Activated CD4-positive, alpha-beta T cell treated with anti-CD3 and anti-CD28 coated beads, Interleukin-2, Interleukin-6, amounts not matched to agents 100 ng/mL and 50 ng/mL, durations not matched to agents 16 hours and 8 hours (primary cell): ENCODE data around the gene SLC27A4.
"Not testable (repeated sequence)": the region's sequence is repeated elsewhere in the genome, so short reads cannot be mapped to it uniquely, and the experiment has no call there.

ENCODE experiments used
- DNase-seq: peaks from one replicate; pipeline ENCODE4 v3.0.0-alpha.2; 2020

Gene SLC27A4

DNA sequence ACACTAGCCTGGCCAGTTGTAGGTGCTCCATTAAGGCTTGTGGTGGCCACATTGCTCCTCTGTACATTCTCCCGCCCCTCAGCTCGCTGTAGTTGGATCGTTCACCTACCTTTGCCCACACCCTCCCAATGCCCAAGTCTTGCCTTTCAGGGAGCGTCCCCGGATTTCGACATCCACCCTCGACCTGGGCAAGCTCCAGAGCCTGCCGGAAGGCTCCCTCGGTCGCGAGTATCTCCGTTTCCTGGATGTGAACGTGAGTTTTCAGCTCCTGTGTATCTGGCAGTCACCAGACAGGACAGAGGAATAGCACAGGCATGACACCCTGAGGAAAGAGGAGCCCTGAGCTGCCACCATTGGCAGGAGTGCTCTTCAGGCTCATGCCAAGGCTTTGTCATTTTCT, 14.7 kb upstream of the SLC27A4 start:
- DNase-seq = no peak

DNA sequence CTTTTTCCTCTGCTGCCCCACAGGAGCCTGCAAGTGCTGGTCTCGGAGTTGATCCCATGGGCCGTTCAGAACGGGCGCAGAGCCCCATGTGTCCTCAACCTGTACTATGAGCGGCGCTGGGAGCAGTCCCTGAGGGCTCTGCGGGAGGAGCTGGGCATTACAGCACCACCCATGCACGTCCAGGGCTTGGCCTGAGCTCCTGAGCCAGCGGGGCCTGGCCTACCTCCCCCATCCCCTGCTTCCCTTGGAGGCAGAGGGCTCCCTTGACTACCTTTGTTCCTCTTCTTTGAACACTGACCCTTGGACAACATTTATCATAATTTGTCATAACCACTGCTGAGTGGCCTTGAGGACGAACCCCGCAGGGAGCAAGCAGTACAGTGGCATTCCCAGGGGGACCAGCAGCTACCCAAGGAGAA, 6.9 kb upstream of the SLC27A4 start:
- no peak for DNase-seq

DNA sequence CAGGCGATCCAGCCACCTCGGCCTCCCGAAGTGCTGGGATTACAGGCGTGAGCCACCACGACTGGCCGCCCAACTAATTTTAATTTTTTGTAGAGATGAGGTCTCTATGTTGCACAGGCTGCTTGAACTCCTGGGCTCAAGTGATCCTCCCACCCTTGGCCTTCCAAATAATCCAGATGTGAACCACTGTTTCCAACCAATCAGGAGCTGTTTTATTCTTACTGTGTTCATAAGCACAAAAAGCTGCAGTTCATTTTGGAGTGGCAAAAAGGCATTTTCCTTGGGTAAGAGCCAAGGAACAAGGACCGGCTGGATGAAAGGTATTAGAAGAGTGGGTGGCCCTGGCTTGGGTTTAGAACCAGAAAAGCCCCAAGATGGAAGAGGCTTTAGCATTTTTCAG, 5.2 kb upstream of the SLC27A4 start:
- DNase-seq = no peak

DNA sequence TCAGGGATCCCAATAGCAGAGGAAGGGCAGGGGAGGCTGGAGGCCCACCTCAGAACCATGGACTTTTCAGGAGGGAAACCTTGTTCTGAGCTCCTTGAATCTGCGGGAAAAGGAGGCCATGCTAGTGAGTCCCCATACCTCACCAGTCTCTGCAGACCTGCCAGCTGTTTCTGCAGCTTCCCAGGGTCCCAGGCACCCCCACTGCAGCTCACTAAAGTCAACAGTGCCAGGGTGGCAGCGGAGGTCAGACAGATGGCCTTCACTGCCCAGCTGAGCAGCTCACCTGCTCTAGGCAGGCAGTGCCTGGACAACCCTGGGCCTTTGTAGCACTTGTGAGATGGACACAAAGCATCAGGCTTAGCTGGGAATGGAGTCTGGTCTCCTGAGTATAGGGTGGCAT, 4.4 kb upstream of the SLC27A4 start:
- no peak for DNase-seq

DNA sequence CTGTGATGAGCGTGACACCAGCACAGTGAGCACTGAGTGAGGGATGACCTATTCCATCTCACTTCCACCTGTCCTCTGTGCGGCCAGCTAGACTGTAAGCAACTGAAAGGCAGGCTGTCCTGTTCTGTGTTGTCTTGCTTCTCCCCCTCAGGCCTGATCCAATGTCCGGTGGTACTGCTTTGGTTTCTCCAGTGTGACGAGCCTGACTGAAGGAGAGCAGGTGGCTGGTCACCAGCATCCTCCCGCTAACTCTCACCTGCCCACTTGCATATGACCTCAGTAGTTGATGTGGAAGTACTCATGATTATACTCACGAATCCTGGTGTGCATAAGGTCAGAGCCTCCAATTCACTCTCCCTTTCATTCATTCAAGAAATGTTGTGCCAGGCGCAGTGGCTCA, 2.4 kb upstream of the SLC27A4 start:
- DNase-seq = no peak

DNA sequence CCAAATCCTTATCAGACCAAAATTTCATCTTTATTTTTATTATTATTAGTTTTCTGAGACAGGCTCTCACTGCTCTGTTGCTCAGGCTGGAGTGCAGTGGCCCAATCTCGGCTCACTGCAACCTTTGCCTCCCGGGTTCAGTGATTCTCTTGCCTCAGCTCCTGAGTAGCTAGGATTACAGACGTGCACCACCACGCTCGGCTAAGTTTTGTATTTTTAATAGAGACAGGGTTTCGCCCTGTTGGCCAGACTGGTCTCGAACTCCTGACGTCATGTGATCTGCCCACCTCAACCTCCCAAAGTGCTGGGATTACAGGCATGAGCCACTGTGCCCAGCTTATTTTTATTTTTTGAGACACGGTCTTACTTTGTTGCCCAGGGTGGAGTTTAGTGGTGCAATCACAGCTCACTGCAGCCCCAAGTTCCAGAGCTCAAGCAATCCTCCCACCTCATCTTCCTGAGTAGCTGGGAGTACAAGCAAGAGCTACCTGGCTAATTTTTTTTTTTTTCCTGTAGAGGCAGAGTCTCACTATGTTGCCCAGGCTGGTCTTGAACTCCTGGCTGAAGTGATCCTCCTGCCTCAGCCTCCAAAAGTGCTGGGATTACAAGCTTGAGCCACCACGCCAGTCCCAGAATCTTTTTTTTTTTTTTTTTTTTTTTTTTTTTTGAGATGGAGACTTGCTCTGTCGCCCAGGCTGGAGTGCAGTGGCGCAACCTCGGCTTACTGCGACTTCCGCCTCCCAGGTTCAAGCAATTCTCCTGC, 1.3 kb upstream of the SLC27A4 start:
- DNase-seq = not testable (repeated sequence)

DNA sequence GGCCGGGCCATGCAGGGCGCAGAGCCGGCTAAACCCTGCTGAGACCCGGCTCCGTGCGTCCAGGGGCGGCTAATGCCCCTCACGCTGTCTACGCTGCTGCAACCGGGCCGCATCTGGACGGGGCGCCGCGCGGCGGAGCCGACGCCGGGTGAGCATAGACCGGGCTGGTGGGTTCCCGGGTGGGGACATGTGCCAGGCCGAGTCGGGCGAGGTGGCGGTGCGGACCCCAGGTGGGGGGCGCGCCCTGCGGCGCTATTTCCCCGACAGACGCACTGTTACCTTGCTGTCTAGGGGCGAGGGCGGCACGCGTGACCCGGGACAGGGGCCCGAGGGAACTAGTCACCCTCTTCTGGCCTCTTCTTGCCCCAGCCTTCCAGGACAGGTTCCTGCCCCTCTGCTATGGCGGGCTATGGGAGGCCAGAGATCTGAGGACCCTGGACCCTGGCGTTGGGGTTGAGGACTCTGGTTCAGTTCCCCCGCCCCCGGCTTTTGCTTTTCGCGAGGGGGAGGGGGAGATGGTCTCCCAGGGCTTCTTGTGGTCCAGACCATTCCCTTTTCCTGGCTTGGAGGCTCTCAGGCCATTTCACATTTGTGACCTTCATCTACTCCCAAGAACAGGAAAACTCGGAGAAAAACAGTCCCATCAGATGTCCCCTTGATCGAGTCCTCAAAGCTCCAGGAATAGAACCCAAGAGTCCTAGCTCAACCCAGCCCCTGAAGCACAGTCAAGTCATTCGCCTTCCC, 536 bp downstream of the SLC27A4 start:
- DNase-seq = no peak

DNA sequence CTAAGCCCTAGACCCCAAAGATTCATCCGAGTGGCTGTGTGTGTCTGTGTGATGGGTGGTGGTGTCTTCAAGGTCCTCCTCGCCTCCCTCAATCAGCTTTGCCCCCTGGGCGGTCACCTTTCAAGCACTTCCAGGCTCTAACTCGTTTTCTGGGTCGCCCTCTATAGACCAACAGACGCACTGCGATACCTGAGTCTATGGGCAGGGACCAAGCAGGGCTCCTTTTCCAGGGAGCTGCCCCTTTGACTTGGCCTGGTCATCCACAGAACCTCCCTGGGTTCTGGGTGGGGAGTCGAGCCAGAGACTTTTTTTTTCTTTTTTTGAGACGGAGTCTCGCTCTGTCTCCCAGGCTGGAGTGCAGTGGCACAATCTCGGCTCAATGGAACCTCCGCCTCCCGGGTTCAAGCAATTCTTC, 1.1 kb downstream of the SLC27A4 start:
- peak; percentile 85 for DNase-seq

DNA sequence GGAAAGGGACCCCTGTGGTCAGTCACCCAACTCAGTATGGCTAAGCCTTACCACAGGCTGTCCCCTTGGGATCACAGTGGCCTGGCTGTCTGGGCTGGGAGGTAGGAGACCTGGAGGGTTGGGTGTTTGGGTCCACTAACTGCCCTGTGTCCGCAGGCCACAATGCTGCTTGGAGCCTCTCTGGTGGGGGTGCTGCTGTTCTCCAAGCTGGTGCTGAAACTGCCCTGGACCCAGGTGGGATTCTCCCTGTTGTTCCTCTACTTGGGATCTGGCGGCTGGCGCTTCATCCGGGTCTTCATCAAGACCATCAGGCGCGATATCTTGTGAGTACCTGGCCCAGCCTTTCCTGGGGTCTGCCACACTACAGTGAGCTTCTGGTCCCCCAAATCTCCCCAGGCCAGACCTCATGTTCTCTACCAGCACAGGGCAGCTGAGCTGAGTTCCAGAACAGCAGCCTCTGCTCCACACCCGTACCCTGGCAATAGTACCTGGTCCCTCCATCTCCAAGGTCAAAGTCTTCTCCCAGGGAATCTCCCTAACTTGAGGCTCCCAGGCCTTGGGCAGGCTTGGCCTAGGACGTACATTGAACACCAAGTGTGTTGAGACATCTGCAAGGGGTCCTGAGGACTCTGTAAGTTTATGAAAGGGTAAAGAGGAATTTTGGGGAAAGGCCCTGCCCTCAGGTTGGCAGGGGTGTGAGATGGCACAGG, 2.8 kb downstream of the SLC27A4 start:
- no peak for DNase-seq

DNA sequence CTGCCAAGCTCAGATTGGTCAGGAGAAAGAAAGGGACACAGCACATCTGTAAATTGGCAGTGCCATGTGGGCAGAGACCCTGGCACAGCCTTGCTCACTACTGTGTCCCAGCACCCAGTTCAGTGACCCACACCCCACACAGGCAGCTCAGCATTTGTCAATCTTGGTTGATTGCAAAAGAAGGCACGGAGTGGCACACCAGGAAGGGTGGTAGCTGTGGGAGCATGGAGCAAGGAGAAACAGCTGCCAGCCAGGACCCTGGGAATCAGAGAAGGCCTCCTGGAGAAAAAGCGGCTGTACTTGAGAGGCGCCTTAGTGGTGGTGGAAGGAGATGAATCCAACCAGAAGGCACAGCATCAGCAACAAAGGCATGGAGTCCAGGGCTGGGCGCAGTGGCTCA, 3.5 kb downstream of the SLC27A4 start:
- DNase-seq = no peak

DNA sequence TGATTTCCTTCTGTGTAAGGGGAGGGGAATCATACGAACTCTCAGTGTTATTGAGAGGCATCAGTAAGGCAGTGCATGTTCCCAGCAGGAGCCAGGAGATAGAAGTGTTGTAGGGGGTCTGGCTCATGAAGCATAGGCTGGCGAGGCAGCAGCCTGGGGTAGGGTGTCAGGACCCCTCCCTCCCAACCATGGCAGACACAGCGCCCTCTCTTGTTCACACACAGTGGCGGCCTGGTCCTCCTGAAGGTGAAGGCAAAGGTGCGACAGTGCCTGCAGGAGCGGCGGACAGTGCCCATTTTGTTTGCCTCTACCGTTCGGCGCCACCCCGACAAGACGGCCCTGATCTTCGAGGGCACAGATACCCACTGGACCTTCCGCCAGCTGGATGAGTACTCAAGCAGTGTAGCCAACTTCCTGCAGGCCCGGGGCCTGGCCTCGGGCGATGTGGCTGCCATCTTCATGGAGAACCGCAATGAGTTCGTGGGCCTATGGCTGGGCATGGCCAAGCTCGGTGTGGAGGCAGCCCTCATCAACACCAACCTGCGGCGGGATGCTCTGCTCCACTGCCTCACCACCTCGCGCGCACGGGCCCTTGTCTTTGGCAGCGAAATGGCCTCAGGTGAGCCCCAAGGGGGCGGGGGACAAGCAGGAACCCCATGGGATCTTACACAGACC, 4.7 kb downstream of the SLC27A4 start:
- DNase-seq = no peak

DNA sequence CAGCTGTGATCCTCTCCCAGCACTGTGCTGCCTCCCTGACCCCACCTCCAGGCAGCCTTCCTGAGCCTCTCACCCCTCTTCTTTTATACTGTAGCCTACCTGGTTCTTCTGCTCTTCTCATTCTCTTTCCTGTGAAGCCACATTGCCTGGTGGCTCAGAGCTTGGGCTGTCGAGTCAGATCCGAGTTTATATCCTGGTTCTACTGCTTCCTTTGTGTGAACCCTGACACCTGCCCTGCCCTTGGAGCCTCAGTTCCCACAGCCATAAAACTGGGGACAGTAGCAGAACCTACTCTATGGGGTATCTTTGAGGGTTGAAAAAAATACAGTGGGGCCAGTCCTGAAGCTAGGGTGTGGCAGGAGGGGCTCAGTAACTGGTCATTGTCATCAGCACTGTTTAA, 8.8 kb downstream of the SLC27A4 start:
- DNase-seq = no peak

DNA sequence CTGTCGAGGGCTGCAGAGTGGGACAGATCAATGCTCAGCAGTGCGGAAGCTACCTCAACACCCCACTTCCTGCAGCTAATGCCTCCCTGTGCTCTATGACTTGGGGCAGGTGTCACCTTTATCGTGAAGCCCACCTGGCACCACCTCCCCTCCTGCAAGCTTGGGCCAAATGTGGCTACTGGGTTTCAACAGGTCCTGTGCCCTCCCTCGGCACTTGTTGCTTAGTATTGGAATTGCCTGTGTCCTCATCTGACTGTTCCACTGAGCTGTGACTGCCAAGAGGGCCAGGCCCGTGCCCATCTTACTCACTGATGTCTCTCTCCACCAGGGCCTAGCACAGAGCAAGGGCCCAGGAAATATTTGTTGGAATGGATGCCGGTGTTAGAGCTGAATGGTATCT, 9.4 kb downstream of the SLC27A4 start:
- no peak for DNase-seq

DNA sequence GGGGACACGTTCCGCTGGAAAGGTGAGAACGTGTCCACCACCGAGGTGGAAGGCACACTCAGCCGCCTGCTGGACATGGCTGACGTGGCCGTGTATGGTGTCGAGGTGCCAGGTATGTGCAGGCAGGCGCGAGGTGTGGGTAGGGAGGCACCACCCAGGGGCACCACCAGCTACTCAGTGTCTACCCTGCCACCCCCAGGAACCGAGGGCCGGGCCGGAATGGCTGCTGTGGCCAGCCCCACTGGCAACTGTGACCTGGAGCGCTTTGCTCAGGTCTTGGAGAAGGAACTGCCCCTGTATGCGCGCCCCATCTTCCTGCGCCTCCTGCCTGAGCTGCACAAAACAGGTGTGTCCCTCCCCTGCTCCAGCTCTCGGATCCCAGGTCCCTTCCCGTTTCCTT, 15.1 kb downstream of the SLC27A4 start:
- DNase-seq = no peak

DNA sequence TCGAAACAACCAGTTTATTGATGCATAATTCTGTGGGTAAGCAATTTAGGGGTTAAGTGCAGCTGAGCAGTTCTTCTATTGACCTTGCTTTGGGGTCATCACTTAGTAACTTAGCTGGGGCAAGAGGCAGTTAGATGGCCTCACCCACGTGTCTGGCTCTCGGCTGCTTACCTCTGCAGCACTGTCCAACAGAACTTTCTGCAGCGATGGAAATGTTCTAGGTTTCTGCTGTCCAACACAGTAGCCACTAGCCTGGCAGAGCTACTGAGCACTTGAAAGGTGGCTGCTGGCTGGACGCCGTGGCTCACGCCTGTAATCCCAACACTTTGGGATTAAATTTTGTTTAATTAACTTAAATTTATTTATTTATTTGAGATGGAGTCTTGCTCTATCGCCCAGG, 17.8 kb downstream of the SLC27A4 start:
- DNase-seq = no peak

DNA sequence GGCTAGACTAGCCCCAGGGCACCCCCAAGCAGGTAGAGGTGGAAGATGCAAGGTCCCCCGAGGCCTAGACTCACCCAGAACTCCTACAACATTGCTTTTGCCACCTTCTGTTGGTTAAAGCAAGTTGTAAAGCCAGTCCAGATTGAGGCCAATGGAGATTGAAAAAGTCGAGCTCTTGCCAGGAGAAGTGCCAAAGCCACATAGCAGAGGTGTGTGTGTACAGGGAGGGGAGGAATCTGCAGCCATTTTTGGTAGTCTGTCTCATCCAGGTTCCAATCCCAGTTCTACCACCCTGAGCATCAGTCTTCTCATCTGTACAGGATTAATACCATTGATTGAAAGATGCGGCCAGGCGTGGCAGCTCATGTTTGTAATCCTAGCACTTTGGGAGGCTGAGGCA, 18.5 kb downstream of the SLC27A4 start:
- no peak for DNase-seq

DNA sequence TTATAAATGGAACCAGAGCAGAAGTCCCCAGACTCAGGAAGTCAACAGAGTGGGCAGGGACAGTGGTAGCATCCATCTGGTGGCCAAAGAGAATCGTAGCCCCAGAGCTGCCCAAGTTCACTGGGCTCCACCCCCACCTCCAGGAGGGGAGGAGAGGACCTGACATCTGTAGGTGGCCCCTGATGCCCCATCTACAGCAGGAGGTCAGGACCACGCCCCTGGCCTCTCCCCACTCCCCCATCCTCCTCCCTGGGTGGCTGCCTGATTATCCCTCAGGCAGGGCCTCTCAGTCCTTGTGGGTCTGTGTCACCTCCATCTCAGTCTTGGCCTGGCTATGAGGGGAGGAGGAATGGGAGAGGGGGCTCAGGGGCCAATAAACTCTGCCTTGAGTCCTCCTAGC, 20.5 kb downstream of the SLC27A4 start:
- DNase-seq = no peak

DNA sequence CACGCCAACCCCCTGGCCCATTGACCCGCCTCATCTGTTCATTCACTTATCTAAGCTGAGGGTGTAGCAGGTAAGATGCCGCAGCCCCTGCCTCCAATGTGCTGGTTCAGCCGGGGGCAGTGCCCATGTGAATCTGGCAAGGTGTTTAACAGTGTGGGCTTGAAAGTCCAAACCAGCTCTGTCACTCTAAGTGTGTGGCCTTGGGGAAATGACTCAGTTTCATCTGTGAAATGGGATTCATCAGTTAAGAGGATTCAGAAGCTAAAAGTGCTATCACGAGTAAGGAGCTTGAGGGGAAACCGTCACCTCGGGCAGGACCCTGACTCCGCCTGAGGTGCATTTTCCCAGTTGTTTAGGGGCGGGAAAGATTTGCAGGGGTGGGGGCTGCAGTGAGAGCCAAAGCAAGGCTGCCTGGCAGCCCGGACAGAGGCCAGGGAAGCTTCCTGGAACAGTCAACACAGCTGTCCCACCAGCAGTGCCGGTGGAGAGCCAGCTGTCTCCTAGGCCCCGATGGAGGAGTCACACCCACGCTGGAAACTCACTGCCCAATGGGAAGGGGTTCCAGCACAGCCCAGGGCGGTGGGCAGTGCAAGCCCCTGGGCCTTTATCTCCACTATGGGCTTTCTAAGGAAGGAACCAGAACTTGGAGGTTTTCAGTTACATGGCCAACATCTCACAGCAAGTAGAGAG, 21.1 kb downstream of the SLC27A4 start:
- no peak for DNase-seq

DNA sequence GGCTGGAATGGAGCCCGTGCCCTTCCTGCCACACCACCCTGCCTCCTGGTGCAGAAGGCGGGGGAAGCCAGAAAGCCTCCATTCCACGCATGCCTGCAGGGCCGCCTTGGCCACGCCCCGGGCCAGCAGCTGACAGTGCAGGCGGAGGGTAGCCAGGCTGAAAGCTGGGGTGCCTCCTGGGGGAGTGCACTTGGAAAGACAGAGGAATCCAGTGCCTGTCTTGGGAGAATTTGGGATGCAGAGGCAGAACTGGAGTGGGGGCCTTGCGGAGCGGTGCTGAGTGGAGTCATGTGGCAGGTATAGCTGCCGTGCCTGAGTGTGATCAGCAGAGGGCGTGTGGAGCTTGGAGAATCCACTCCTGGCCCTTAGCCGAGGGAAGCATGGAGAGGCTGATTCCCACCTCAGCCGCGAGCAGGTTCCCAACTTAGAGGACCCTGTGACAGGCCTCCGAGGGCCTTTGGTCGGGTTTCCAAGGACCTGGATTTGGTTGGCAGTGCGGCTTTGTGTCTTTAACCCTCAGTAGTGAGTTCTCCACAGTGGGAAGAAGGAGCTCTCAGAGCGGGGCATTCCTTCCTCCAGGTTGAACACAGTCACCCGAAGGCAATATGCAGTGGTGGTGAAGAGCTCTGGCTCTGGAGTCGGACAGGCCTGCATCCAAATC, 21.8 kb downstream of the SLC27A4 start:
- DNase-seq = peak; percentile 77

DNA sequence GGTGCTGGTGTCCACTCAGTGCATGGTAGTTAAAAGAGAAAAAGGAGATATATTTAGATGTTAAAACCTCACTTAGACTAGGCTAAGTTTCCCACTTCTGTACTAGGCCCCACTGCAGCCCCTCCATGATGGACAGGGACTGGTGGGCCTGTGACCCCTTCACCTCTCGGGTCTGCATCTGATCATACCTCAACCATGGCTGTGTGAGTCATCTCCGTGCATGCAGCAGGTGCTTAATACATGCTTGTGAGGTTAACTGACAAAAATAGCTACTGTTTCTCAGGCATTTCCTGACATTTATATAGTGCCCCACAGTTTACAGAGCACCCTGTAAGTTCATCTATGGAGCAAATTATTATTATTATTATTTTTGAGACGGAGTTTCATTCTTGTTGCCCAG, 22.4 kb downstream of the SLC27A4 start:
- no peak for DNase-seq

DNA sequence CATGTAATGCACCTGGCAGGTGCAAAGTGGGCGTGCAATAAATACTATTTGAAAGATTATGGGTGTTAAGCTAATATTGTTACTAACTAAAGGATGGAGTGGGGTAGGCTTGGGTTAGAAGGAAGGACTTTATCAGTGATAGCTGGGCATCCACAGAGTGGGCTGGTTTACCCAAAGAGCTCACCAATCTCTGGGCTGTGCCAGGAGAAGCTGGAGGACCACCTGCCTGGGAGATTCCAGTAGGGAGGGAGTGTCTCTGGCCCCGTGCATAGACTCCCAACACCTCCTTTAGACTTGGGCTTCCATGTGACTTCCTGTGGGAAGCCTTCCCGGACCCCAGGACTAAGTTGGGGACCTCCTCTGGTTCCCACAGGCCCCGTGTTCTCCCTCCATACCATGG, 25.2 kb downstream of the SLC27A4 start:
- DNase-seq = no peak

DNA sequence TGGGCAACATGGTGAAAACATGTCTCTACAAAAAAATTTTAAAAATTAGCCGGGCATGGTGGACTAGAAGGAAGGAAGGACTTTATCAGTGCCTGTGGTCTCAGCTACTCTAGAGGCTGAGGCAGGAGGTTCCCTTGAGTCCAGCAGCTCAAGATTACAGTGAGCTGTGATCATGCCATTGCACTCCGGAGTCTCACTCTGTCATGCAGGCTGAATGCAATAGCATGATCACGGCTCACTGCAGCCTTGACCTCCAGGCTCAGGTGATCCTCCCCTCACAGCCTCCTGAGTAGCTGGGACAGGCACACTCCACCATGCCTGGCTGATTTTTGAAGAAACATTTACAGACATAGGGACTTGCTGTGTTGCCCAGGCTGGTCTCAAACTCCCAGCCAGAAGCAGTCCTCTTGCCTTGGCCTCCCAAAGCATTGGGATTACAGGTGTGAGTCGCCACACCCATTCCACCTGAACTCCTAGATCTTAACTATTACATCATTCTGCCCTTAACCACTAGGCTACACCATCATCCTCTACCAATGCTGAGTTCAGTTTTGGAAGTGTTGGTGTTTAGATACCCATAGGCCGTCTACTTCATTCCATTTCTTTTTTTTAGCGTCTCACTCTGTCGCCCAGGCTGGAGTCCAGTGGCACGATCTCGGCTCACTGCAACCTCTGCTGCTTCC, 28.8 kb downstream of the SLC27A4 start:
- no peak for DNase-seq
